Esophagus squamous epithelium (tissue), 5 donors: ENCODE results near the gene PEG3. TPM values are rescaled to one million over a fixed set of nuclear protein-coding genes. Genes with fewer than 3 reads are reported as not detected.

Source experiments
- DNase-seq: peaks from one replicate; lab custom pipeline; 2025; lab: John Stamatoyannopoulos, UW
- H3K27ac ChIP-seq, 4 donors: fragments of 200-600 bp; sonication (generic); one replicate each; pipeline ENCODE4 v1.5.1; 2016 to 2019; ENCODE audit warnings: mild to moderate bottlenecking in 1 of 4
- H3K27me3 ChIP-seq, 4 donors: fragments of 200-600 bp; sonication (generic); 1 replicate in 3 of 4; 2 replicates in 1 of 4; pipeline versions ENCODE4 v1.5.1 to v1.6.0; 2017 to 2021; ENCODE audit warnings: antibody characterized with exemption in 1 of 4
- H3K36me3 ChIP-seq, 3 donors: fragments of 200-600 bp; sonication (generic); one replicate each; pipeline ENCODE4 v1.5.1; 2016 to 2019
- H3K4me1 ChIP-seq, 3 donors: fragments of 200-600 bp; sonication (generic); one replicate each; pipeline ENCODE4 v1.5.1; 2017 to 2019
- H3K4me3 ChIP-seq, 4 donors: fragments of 200-600 bp; sonication (generic); 1 replicate in 3 of 4; 2 replicates in 1 of 4; pipeline ENCODE4 v1.5.1; 2016 to 2019; ENCODE audit warnings: mild to moderate bottlenecking in 2 of 4, moderate library complexity in 1 of 4
- H3K9me3 ChIP-seq, 3 donors: fragments of 200-600 bp; sonication (generic); one replicate each; pipeline ENCODE4 v1.5.1; 2016 to 2019
- CTCF ChIP-seq, 6 experiments: fragments of 450-650 bp in 4 of 6; fragments of 200-600 bp in 2 of 6; sonication (generic) in 2 of 6; IDR thresholded peaks; one replicate each; pipeline ENCODE4 v1.5.1; 2016 to 2019; ENCODE audit warnings: antibody characterized with exemption in 6 of 6, mild to moderate bottlenecking in 4 of 6, moderate library complexity in 4 of 6
- POLR2A ChIP-seq, 4 donors: fragments of 450-650 bp; IDR thresholded peaks; one replicate each; pipeline ENCODE4 v1.6.1; 2017; ENCODE audit warnings: antibody characterized with exemption in 4 of 4, mild to moderate bottlenecking in 4 of 4, moderate library complexity in 3 of 4
- WGBS, 2 donors: methylation state at CpG; one replicate each; pipeline ENCODE4 v1.1.5; 2018; 5-methylcytosine and 5-hydroxymethylcytosine counted together
- intact Hi-C: fragments of 100-400 bp; cut with DNase I; formaldehyde crosslinking; loops from one replicate; pipeline ENCODE4 v1.15.0; 2022
- total RNA-seq, 4 donors: library from RNA; depleted of rRNA; stranded (reverse); fragments of >200 nt; gene quantifications; one replicate each; pipeline ENCODE4 v1.1.0, GENCODE V29; 2016
- donor health status: DM: yes; HTN: yes; CAD: no.

PEG3 gene
- total RNA-seq, 4 donors from 2014 or later, result 0.57 to 4.0 (median 1.9) TPM

GRCh38 chr19:56839652-56840450, 675 bp downstream of the PEG3 start:
- no peaks in the 10 kb centered on the region for H3K36me3 ChIP-seq
- H3K27me3 ChIP-seq, result peaks cover 0 to 12% (median 0%) of the 10 kb centered on the region in 4 donors
- intact Hi-C loops, result no loop called here
- peaks cover 0 to 21% (median 0%) of the 10 kb centered on the region in 3 donors for H3K4me1 ChIP-seq
- 53 to 60% methylated on average over 8 of the region's 48 CpGs for WGBS, 2 donors
- peak overlapping the region; percentile 7 to 66 (median 54) for H3K4me3 ChIP-seq
- peaks cover 0 to 44% (median 6%) of the 10 kb centered on the region in 3 donors for H3K9me3 ChIP-seq
- DNase-seq, result peak; percentile 55
- TF ChIP-seq POLR2A (IDR thresholded peaks at IDR 0.05) (no peak), CTCF (IDR thresholded peaks at IDR 0.05) (no peak)
- peak overlapping the region; percentile 42 to 91 (median 91) for H3K27ac ChIP-seq

- TF ChIP-seq POLR2A (IDR thresholded peaks at IDR 0.05) (no peak), CTCF (IDR thresholded peaks at IDR 0.05) (no peak)
- Histone ChIP-seq H3K36me3 (no peaks in the 10 kb centered on the region), H3K27me3 (peaks cover 0 to 12% (median 0%) of the 10 kb centered on the region in 4 donors), H3K4me3 (peak overlapping the region in 3 of 4 donors; percentile 53 to 66 (median 56)), H3K4me1 (peaks cover 0 to 21% (median 0%) of the 10 kb centered on the region in 3 donors), H3K27ac (peak overlapping the region in 3 of 4 donors; percentile 91), H3K9me3 (peaks cover 0 to 44% (median 6%) of the 10 kb centered on the region in 3 donors)
- peak; percentile 56 for DNase-seq
- intact Hi-C loops, result no loop called here
- WGBS, 2 donors, result 58 to 67% methylated on average over 14 to 19 of the region's 34 CpGs
These were observed 1.4 kb downstream of the PEG3 start for GRCh38 chr19:56838909-56839651.

GRCh38 chr19:56838024-56838908, 2.3 kb downstream of the PEG3 start:
- Histone ChIP-seq H3K27ac (peak overlapping the region; percentile 67 to 91 (median 91)), H3K4me3 (peak overlapping the region; percentile 13 to 66 (median 50)), H3K27me3 (peaks cover 0 to 12% (median 0%) of the 10 kb centered on the region in 4 donors), H3K9me3 (peaks cover 0 to 44% (median 6%) of the 10 kb centered on the region in 3 donors), H3K36me3 (no peaks in the 10 kb centered on the region), H3K4me1 (peaks cover 0 to 21% (median 0%) of the 10 kb centered on the region in 3 donors)
- 41 to 46% methylated on average over 5 to 14 of the region's 44 CpGs for WGBS, 2 donors
- TF ChIP-seq POLR2A (IDR thresholded peaks at IDR 0.05) (peak in 1 of 4 donors; percentile 11), CTCF (IDR thresholded peaks at IDR 0.05) (peak in 4 of 6 experiments; percentile 9 to 36 (median 22))
- intact Hi-C loops, result no loop called here
- no peak for DNase-seq

GRCh38 chr19:56837492-56838023, 3.0 kb downstream of the PEG3 start:
- DNase-seq, result no peak
- Histone ChIP-seq H3K4me3 (peak overlapping the region in 3 of 4 donors; percentile 49 to 66 (median 51)), H3K4me1 (peaks cover 0 to 21% (median 0%) of the 10 kb centered on the region in 3 donors), H3K9me3 (peaks cover 0 to 44% (median 6%) of the 10 kb centered on the region in 3 donors), H3K27me3 (peaks cover 0 to 12% (median 0%) of the 10 kb centered on the region in 4 donors), H3K27ac (peak overlapping the region in 3 of 4 donors; percentile 91), H3K36me3 (no peaks in the 10 kb centered on the region)
- intact Hi-C loops, result no loop called here
- 40 to 69% methylated on average over 3 of the region's 25 CpGs for WGBS, 2 donors
- no peak for TF ChIP-seq POLR2A (IDR thresholded peaks at IDR 0.05)
- peak in 4 of 6 experiments; percentile 36 to 50 (median 44) for TF ChIP-seq CTCF (IDR thresholded peaks at IDR 0.05)
